A549 treated with CpdA at 1 μM for 4 hours (cell line): ENCODE results near the gene ST8SIA4. TPM values are rescaled to one million over a fixed set of nuclear protein-coding genes. Genes with fewer than 3 reads are reported as not detected.

Source experiments
- total RNA-seq: library from RNA; stranded (reverse); fragments of 200-300 nt; extraction: Qiagen RNA extraction; gene quantifications from 5 replicates; pipeline ENCODE4 v1.2.3, GENCODE V29; 2022; ENCODE audit warnings: low read depth

ST8SIA4 gene, protein sequence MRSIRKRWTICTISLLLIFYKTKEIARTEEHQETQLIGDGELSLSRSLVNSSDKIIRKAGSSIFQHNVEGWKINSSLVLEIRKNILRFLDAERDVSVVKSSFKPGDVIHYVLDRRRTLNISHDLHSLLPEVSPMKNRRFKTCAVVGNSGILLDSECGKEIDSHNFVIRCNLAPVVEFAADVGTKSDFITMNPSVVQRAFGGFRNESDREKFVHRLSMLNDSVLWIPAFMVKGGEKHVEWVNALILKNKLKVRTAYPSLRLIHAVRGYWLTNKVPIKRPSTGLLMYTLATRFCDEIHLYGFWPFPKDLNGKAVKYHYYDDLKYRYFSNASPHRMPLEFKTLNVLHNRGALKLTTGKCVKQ
- 0.23 to 0.67 TPM (median 0.56 TPM) in 5 replicates for total RNA-seq

GRCh38 chr5:100903039-100903887 lies at the start of gene ST8SIA4:
Gene ST8SIA4, minus strand, starts transcription at chr5:100903282. Its CDS starts 327 bp downstream, at chr5:100902955.

